A673 (cell line): ENCODE measurements around the gene DIP2C. TPM values are rescaled to one million over a fixed set of nuclear protein-coding genes. Genes with fewer than 3 reads are reported as not detected.

Experiments
- BruUV-seq: library from RNA; stranded (reverse); fragments of 400-500 nt; replicated peaks from 2 replicates; lab custom pipeline; 2021; lab: Mats Ljungman, UMichigan
- CTCF ChIA-PET: fragments of 300-600 bp; sonication (Branson Sonifier 250); formaldehyde crosslinking; loops from one replicate; lab custom pipeline; 2022; ENCODE audit warnings: antibody characterized with exemption; lab: Charles Lee
- POLR2A ChIA-PET: fragments of 300-600 bp; sonication (Branson Sonifier 250); formaldehyde crosslinking; loops from one replicate; lab custom pipeline; 2022; ENCODE audit warnings: antibody characterized with exemption; ENCODE audit not compliant: low non-redundant PET; lab: Charles Lee
- DNase-seq: peaks from one replicate; pipeline ENCODE4 v3.0.0-alpha.2; 2015; ENCODE audit warnings: low spot score
- H3K27ac ChIP-seq: fragments of 200-600 bp; sonication (generic); 2 replicates; pipeline ENCODE4 v1.5.1; 2016; ENCODE audit warnings: mixed run types, low read depth, mild to moderate bottlenecking, mixed read lengths, antibody characterized with exemption, low read length; ENCODE audit not compliant: poor library complexity, severe bottlenecking
- H3K27me3 ChIP-seq: fragments of 200-600 bp; sonication (generic); replicated peaks from 2 replicates; pipeline ENCODE4 v1.6.1; 2017; ENCODE audit warnings: mixed run types, low read depth, mild to moderate bottlenecking, mixed read lengths, antibody characterized with exemption, low read length; ENCODE audit not compliant: insufficient read depth, poor library complexity
- H3K36me3 ChIP-seq: fragments of 200-600 bp; sonication (generic); 2 replicates; pipeline ENCODE4 v1.6.1; 2016; ENCODE audit warnings: mixed run types, mild to moderate bottlenecking, mixed read lengths, antibody characterized with exemption, low read length; ENCODE audit not compliant: insufficient read depth, poor library complexity, severe bottlenecking
- H3K4me1 ChIP-seq: fragments of 200-600 bp; sonication (generic); 2 replicates; pipeline ENCODE4 v1.6.1; 2017; ENCODE audit warnings: mixed run types, mild to moderate bottlenecking, mixed read lengths, antibody characterized with exemption, low read length; ENCODE audit not compliant: insufficient read depth, poor library complexity, severe bottlenecking
- H3K4me3 ChIP-seq: fragments of 200-600 bp; sonication (generic); 2 replicates; pipeline ENCODE4 v1.5.1; 2016; ENCODE audit warnings: low read depth, mixed run types, mild to moderate bottlenecking, mixed read lengths, low read length; ENCODE audit not compliant: poor library complexity, severe bottlenecking
- H3K9me3 ChIP-seq: fragments of 200-600 bp; sonication (generic); 2 replicates; pipeline ENCODE4 v1.6.1; 2016; ENCODE audit warnings: mixed run types, low read depth, mild to moderate bottlenecking, mixed read lengths, antibody characterized with exemption, low read length; ENCODE audit not compliant: poor library complexity, severe bottlenecking
- EZH2 ChIP-seq: fragments of 200-600 bp; sonication (generic); IDR thresholded peaks from 2 replicates; pipeline ENCODE4 v1.6.1; 2017; ENCODE audit warnings: borderline replicate concordance, low read depth, mild to moderate bottlenecking, mixed read lengths, antibody characterized with exemption, low read length; ENCODE audit not compliant: poor library complexity, severe bottlenecking
- intact Hi-C: fragments of 100-400 bp; cut with micrococcal nuclease; formaldehyde crosslinking; loops from one replicate; pipeline ENCODE4 v1.10.0; 2022; ENCODE audit not compliant: unreplicated experiment
- total RNA-seq: library from RNA; stranded (reverse); gene quantifications from 2 replicates; pipeline ENCODE4 v1.2.3, GENCODE V29; 2021
- TF ChIP-seq, protein P1 (sequence below): fragments of 300-800, 200-600 bp; sonication (generic); conservative IDR thresholded peaks from 2 replicates; pipeline ENCODE4 v1.5.1; 2017; ENCODE audit warnings: low read depth, mild to moderate bottlenecking, antibody characterized with exemption, low read length, moderate library complexity, mixed read lengths

DIP2C gene
- total RNA-seq, 1 experiment from 2014 or later: 13.2 TPM

DNA sequence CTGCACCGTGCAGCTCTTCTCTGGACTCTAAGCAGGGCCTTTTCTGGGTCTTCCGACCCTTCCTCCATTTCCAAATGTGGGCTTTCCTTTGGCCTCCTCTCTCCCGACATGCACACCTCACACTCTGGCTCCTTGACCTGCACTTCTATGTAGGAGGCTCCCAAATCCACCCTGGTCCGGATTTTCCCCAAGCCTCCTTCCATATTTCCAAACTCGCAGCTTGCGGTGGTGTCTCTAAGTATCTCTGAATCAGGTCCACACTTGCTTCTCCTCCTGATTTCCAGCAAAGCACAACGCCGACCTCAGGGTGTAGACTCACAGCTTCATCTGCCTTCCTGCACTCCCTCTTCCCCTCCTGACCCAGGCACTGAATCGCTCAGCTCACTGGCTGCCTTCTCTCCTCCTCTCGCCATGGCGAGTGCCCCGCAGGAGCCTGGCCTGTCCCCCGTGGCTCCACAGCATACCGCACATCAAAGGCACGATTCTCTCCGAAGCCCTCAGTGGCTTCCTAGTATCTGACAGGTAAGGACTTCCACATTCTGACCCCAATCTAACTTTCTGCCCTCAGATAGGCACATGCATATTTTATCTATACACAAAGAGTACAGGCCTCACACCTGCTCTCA, 27.8 kb downstream of the DIP2C start:
- no peaks in the 10 kb centered on the region for H3K9me3 ChIP-seq
- BruUV-seq: no TSS peak
- H3K27me3 ChIP-seq: no peaks in the 10 kb centered on the region
- no peak overlapping the region for H3K4me3 ChIP-seq
- H3K4me1 ChIP-seq: peaks cover 20% of the 10 kb centered on the region
- TF ChIP-seq, protein P1, sequence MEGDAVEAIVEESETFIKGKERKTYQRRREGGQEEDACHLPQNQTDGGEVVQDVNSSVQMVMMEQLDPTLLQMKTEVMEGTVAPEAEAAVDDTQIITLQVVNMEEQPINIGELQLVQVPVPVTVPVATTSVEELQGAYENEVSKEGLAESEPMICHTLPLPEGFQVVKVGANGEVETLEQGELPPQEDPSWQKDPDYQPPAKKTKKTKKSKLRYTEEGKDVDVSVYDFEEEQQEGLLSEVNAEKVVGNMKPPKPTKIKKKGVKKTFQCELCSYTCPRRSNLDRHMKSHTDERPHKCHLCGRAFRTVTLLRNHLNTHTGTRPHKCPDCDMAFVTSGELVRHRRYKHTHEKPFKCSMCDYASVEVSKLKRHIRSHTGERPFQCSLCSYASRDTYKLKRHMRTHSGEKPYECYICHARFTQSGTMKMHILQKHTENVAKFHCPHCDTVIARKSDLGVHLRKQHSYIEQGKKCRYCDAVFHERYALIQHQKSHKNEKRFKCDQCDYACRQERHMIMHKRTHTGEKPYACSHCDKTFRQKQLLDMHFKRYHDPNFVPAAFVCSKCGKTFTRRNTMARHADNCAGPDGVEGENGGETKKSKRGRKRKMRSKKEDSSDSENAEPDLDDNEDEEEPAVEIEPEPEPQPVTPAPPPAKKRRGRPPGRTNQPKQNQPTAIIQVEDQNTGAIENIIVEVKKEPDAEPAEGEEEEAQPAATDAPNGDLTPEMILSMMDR: no peak
- TF ChIP-seq EZH2: no peak
- no peak for DNase-seq
- CTCF ChIA-PET: no interaction called here
- no peaks in the 10 kb centered on the region for H3K36me3 ChIP-seq
- POLR2A ChIA-PET: no interaction called here
- intact Hi-C loops: no loop called here
- no peak overlapping the region for H3K27ac ChIP-seq

DNA sequence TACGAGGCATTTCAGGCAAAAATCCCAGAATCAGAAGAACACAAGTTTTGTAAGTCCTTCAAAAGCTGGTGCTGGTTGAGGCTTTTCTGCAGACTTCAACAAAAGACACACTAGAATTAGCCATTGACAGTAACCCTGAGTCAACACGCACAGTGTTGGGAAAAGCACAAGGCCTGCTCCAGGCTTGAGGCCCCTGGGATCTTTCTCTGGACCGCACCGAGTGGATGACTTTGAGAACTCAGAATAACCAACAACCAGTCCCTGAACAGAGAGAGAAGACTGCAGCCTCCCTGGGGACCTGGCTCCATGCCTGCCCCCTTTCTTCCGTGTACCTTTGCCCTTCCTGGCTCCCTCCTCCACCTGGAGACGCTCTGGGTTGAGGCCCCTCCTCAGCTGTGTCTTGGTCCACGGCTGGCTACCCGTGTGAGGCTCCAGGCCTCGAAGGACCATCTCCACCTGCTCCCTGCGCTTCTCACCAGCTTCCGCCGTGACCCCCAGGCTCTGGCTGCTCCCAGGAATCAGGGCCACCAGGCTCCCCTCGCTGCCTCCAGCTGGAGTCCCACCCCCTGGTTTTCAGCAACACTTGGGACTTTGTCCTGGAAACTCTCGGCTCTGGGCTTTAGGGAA, 28.4 kb downstream of the DIP2C start:
- ChIA-PET POLR2A (no interaction called here), CTCF (no interaction called here)
- no peak overlapping the region for H3K4me3 ChIP-seq
- no peak overlapping the region for H3K27ac ChIP-seq
- no TSS peak for BruUV-seq
- no peak for DNase-seq
- intact Hi-C loops: no loop called here
- H3K27me3 ChIP-seq: no peaks in the 10 kb centered on the region
- H3K9me3 ChIP-seq: no peaks in the 10 kb centered on the region
- peaks cover 20% of the 10 kb centered on the region for H3K4me1 ChIP-seq
- TF ChIP-seq EZH2: no peak
- TF ChIP-seq, protein P1: no peak
- H3K36me3 ChIP-seq: no peaks in the 10 kb centered on the region

DNA sequence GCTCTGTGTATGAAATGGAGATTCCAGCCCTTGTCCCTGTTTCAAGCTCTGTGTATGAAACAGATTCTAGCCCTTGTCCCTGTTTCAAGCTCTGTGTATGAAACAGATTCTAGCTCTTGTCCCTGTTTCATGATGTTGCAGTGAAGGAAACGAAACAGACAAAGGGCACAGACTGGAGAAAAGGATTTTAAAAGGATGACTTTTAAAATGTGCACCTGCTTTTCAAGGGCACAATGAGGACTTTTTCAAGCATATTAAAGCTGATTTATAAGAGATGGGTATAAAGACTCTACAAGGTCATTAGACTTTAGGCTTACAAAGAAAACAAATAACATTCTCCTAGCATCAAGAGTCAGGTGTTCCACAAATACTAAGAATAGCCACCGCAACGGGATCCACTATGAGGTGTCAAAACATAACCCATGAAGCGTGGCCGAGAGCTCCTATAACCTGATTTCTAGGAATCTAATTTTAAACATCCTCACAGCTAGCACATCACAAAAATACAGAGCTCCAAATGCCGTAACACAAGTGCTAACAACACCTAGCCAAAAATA, 29.0 kb downstream of the DIP2C start:
- intact Hi-C loops: no loop called here
- Histone ChIP-seq H3K4me1 (peaks cover 20% of the 10 kb centered on the region), H3K27ac (peak overlapping the region; percentile 61), H3K4me3 (no peak overlapping the region), H3K36me3 (no peaks in the 10 kb centered on the region), H3K27me3 (no peaks in the 10 kb centered on the region), H3K9me3 (no peaks in the 10 kb centered on the region)
- BruUV-seq: no TSS peak
- TF ChIP-seq, protein P1: no peak
- no peak for TF ChIP-seq EZH2
- POLR2A ChIA-PET: no interaction called here
- DNase-seq: no peak
- CTCF ChIA-PET: no interaction called here
